HepG2 (cell line): ENCODE measurements around the gene MED9. TPM values are rescaled to one million over a fixed set of nuclear protein-coding genes. Genes with fewer than 3 reads are reported as not detected.

Experiments
- ATF7 ChIP-seq, 2 experiments: fragments of 450-650 bp in 1 of 2; sonication (generic) in 1 of 2; formaldehyde crosslinking in 1 of 2; IDR thresholded peaks; 2 replicates each; pipeline versions ENCODE4 v1.4.0 to v1.6.1; 2016 to 2020; ENCODE audit warnings: antibody characterized with exemption in 1 of 2, mild to moderate bottlenecking in 1 of 2, missing genetic modification reagents in 1 of 2
- ATF7-NPFF ChIP-seq: sonication (generic); formaldehyde crosslinking; IDR thresholded peaks from 2 replicates; pipeline ENCODE4 v1.8.1; 2023; ENCODE audit warnings: mild to moderate bottlenecking, low read depth, missing genetic modification reagents, moderate library complexity
- FOXP1 ChIP-seq, 2 experiments: fragments of 450-650 bp in 1 of 2; IDR thresholded peaks; 2 replicates each; pipeline ENCODE4 v1.6.1; 2017 to 2018; ENCODE audit warnings: antibody characterized with exemption in 1 of 2
- GLMP ChIP-seq: sonication (generic); formaldehyde crosslinking; IDR thresholded peaks from 2 replicates; pipeline ENCODE4 v1.9.0; 2021; ENCODE audit warnings: missing genetic modification reagents, mild to moderate bottlenecking, borderline replicate concordance
- KAT8 ChIP-seq: IDR thresholded peaks from 2 replicates; pipeline ENCODE4 v1.6.1; 2016; ENCODE audit warnings: missing genetic modification reagents, missing compliant biosample characterization
- TEAD3 ChIP-seq: optimal IDR thresholded peaks from 2 replicates; pipeline ENCODE3; 2016; ENCODE audit warnings: borderline replicate concordance
- TMF1 ChIP-seq: sonication (generic); formaldehyde crosslinking; IDR thresholded peaks from 2 replicates; pipeline ENCODE4 v1.8.1; 2022; ENCODE audit warnings: low read depth, missing genetic modification reagents
- ZNF224 ChIP-seq: sonication (generic); formaldehyde crosslinking; IDR thresholded peaks from 2 replicates; pipeline ENCODE4 v1.5.0; 2020; ENCODE audit warnings: mild to moderate bottlenecking, missing genetic modification reagents
- ZNF589 ChIP-seq: sonication (generic); formaldehyde crosslinking; conservative IDR thresholded peaks from 2 replicates; pipeline ENCODE4 v1.8.0; 2022; ENCODE audit warnings: mild to moderate bottlenecking, moderate library complexity, missing genetic modification reagents
- ZNF800 ChIP-seq: sonication (generic); formaldehyde crosslinking; IDR thresholded peaks from 2 replicates; pipeline ENCODE4 v1.4.0; 2020; ENCODE audit warnings: missing genetic modification reagents
- polyA plus RNA-seq, 8 experiments: library from polyadenylated mRNA; depleted of rRNA in 3 of 8; stranded (reverse) in 7 of 8; unstranded in 1 of 8; fragments of >200 nt; fragmentation: Illumina TruSeq in 4 of 8; extraction: Trizol in 4 of 8; gene quantifications; 2 replicates each; pipeline versions ENCODE4 v1.2.1 to v1.2.3, GENCODE V29; 2011 to 2016; ENCODE audit warnings: low read depth in 4 of 8, missing spikeins in 1 of 8, mixed read lengths in 1 of 8; ENCODE audit not compliant: insufficient read depth in 1 of 8
- total RNA-seq, 5 experiments: library from RNA; depleted of rRNA; stranded (reverse); fragments of >200 nt; fragmentation: Illumina TruSeq; extraction: Trizol; gene quantifications; 2 replicates each; pipeline ENCODE4 v1.2.3, GENCODE V29; 2016; ENCODE audit warnings: low read depth in 1 of 5
- TF ChIP-seq, protein P1 (sequence below): sonication (generic); formaldehyde crosslinking; IDR thresholded peaks from 2 replicates; pipeline ENCODE4 v1.4.0; 2020; ENCODE audit warnings: missing genetic modification reagents, borderline replicate concordance
- TF ChIP-seq, protein P2 (sequence below): sonication (generic); formaldehyde crosslinking; IDR thresholded peaks from 2 replicates; pipeline ENCODE4 v1.5.0; 2020; ENCODE audit warnings: mild to moderate bottlenecking, missing genetic modification reagents, borderline replicate concordance

The MED9 gene
- total and polyA plus RNA-seq, 2 of the 13 experiments (the other 11 are each of a cell fraction or from before 2014, with no cell fraction given): 11.9 to 15.1 TPM

- TF ChIP-seq FOXP1 (IDR thresholded peaks at IDR 0.05) (no peak), FOXP1 (CRISPR knock-in tag; IDR thresholded peaks at IDR 0.05) (no peak), TMF1 (CRISPR knock-in tag) (peak; percentile 78; the same call in 1 of the 2 replicates), ATF7 (IDR thresholded peaks at IDR 0.05) (no peak), ATF7 (CRISPR knock-in tag; IDR thresholded peaks at IDR 0.05) (no peak), ZNF224 (no peak), ATF7-NPFF (CRISPR knock-in tag) (no peak; the same call in 1 of the 2 replicates), ZNF589 (no peak), GLMP (no peak), KAT8 (CRISPR knock-in tag) (peak; percentile 94), ZNF800 (CRISPR knock-in tag) (no peak), TEAD3 (CRISPR knock-in tag) (peak; percentile 17)
- TF ChIP-seq, protein P1, sequence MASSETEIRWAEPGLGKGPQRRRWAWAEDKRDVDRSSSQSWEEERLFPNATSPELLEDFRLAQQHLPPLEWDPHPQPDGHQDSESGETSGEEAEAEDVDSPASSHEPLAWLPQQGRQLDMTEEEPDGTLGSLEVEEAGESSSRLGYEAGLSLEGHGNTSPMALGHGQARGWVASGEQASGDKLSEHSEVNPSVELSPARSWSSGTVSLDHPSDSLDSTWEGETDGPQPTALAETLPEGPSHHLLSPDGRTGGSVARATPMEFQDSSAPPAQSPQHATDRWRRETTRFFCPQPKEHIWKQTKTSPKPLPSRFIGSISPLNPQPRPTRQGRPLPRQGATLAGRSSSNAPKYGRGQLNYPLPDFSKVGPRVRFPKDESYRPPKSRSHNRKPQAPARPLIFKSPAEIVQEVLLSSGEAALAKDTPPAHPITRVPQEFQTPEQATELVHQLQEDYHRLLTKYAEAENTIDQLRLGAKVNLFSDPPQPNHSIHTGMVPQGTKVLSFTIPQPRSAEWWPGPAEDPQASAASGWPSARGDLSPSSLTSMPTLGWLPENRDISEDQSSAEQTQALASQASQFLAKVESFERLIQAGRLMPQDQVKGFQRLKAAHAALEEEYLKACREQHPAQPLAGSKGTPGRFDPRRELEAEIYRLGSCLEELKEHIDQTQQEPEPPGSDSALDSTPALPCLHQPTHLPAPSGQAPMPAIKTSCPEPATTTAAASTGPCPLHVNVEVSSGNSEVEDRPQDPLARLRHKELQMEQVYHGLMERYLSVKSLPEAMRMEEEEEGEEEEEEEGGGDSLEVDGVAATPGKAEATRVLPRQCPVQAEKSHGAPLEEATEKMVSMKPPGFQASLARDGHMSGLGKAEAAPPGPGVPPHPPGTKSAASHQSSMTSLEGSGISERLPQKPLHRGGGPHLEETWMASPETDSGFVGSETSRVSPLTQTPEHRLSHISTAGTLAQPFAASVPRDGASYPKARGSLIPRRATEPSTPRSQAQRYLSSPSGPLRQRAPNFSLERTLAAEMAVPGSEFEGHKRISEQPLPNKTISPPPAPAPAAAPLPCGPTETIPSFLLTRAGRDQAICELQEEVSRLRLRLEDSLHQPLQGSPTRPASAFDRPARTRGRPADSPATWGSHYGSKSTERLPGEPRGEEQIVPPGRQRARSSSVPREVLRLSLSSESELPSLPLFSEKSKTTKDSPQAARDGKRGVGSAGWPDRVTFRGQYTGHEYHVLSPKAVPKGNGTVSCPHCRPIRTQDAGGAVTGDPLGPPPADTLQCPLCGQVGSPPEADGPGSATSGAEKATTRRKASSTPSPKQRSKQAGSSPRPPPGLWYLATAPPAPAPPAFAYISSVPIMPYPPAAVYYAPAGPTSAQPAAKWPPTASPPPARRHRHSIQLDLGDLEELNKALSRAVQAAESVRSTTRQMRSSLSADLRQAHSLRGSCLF (CRISPR knock-in tag): no peak
- TF ChIP-seq, protein P2, sequence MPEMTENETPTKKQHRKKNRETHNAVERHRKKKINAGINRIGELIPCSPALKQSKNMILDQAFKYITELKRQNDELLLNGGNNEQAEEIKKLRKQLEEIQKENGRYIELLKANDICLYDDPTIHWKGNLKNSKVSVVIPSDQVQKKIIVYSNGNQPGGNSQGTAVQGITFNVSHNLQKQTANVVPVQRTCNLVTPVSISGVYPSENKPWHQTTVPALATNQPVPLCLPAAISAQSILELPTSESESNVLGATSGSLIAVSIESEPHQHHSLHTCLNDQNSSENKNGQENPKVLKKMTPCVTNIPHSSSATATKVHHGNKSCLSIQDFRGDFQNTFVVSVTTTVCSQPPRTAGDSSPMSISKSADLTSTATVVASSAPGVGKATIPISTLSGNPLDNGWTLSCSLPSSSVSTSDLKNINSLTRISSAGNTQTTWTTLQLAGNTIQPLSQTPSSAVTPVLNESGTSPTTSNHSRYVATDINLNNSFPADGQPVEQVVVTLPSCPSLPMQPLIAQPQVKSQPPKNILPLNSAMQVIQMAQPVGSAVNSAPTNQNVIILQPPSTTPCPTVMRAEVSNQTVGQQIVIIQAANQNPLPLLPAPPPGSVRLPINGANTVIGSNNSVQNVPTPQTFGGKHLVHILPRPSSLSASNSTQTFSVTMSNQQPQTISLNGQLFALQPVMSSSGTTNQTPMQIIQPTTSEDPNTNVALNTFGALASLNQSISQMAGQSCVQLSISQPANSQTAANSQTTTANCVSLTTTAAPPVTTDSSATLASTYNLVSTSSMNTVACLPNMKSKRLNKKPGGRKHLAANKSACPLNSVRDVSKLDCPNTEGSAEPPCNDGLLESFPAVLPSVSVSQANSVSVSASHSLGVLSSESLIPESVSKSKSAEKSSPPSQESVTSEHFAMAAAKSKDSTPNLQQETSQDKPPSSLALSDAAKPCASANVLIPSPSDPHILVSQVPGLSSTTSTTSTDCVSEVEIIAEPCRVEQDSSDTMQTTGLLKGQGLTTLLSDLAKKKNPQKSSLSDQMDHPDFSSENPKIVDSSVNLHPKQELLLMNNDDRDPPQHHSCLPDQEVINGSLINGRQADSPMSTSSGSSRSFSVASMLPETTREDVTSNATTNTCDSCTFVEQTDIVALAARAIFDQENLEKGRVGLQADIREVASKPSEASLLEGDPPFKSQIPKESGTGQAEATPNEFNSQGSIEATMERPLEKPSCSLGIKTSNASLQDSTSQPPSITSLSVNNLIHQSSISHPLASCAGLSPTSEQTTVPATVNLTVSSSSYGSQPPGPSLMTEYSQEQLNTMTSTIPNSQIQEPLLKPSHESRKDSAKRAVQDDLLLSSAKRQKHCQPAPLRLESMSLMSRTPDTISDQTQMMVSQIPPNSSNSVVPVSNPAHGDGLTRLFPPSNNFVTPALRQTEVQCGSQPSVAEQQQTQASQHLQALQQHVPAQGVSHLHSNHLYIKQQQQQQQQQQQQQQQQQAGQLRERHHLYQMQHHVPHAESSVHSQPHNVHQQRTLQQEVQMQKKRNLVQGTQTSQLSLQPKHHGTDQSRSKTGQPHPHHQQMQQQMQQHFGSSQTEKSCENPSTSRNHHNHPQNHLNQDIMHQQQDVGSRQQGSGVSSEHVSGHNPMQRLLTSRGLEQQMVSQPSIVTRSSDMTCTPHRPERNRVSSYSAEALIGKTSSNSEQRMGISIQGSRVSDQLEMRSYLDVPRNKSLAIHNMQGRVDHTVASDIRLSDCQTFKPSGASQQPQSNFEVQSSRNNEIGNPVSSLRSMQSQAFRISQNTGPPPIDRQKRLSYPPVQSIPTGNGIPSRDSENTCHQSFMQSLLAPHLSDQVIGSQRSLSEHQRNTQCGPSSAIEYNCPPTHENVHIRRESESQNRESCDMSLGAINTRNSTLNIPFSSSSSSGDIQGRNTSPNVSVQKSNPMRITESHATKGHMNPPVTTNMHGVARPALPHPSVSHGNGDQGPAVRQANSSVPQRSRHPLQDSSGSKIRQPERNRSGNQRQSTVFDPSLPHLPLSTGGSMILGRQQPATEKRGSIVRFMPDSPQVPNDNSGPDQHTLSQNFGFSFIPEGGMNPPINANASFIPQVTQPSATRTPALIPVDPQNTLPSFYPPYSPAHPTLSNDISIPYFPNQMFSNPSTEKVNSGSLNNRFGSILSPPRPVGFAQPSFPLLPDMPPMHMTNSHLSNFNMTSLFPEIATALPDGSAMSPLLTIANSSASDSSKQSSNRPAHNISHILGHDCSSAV (CRISPR knock-in tag): no peak
These were observed at the start of gene MED9 (continued) for GRCh38 chr17:17476865-17477467.
